Measurements from ENCODE around the gene TMEM18.

DNA sequence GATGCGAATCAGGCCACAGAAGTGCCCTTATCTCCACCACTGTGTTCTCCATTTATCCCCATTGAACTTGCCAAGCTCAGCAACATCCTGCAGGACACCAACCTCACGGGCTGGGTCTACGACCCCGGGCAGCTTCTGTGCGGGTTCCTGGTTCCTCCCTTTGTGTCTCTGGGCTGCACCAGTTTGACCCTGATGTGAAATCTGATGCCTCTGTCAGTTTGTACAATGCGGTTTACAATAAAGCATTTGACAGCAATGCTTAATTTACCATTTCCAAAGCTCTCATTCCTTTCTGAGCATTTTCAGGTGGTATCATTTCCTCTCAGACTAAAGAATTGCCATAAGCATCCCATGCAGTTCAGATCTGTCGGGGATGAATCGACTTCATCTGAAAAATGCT lies 3.3 kb upstream of the TMEM18 start:
- TF ChIP-seq FOXA1 (IDR thresholded peaks at IDR 0.05) (no peak), SP1 (IDR thresholded peaks at IDR 0.05) (no peak), ZNF384 (IDR thresholded peaks at IDR 0.05) (no peak)
